GM23338 (cell line): Measurements from ENCODE around the gene GLMP. TPM values are rescaled to one million over a fixed set of nuclear protein-coding genes. Genes with fewer than 3 reads are reported as not detected.

ENCODE experiments used
- EZH2 ChIP-seq: fragments of 200-600 bp; sonication (generic); IDR thresholded peaks from one replicate; pipeline ENCODE4 v1.8.0; 2017; ENCODE audit warnings: antibody characterized with exemption, mild to moderate bottlenecking, low read depth; ENCODE audit not compliant: unreplicated experiment
- JUNB ChIP-seq: IDR thresholded peaks from one replicate; pipeline ENCODE4 v1.6.1; 2016; ENCODE audit warnings: antibody characterized with exemption; ENCODE audit not compliant: unreplicated experiment
- NANOG ChIP-seq: IDR thresholded peaks from 2 replicates; pipeline ENCODE4 v1.6.1; 2016; ENCODE audit warnings: antibody characterized with exemption, borderline replicate concordance
- POLR2AphosphoS5 ChIP-seq: IDR thresholded peaks from 2 replicates; pipeline ENCODE4 v1.6.1; 2016; ENCODE audit warnings: antibody characterized with exemption, low read depth
- REST ChIP-seq: IDR thresholded peaks from one replicate; pipeline ENCODE4 v1.6.1; 2018; ENCODE audit warnings: antibody characterized with exemption; ENCODE audit not compliant: unreplicated experiment
- ZNF114 ChIP-seq: fragments of 250-450 bp; sonication (Bioruptor Pico); IDR thresholded peaks from 2 replicates; pipeline ENCODE4 v1.5.0; 2020; ENCODE audit warnings: mild to moderate bottlenecking, moderate library complexity
- ZNF331 ChIP-seq: fragments of 250-450 bp; sonication (Bioruptor Pico); IDR thresholded peaks from 2 replicates; pipeline ENCODE4 v1.5.0; 2020; ENCODE audit warnings: low read depth, mild to moderate bottlenecking, moderate library complexity
- ZNF462 ChIP-seq: fragments of 250-450 bp; sonication (Bioruptor Pico); IDR thresholded peaks from 2 replicates; pipeline ENCODE4 v1.5.0; 2020; ENCODE audit warnings: mild to moderate bottlenecking, moderate library complexity
- polyA plus RNA-seq: library from polyadenylated mRNA; unstranded; fragments of >200 nt; fragmentation: Nextera tagmentation; extraction: Ambion mirVana; gene quantifications from 2 replicates; pipeline ENCODE4 v1.2.1, GENCODE V29; 2016
- total RNA-seq: library from RNA; depleted of rRNA; stranded (reverse); fragments of >200 nt; shearing (Covaris generic); gene quantifications from 2 replicates; pipeline ENCODE4 v1.2.3, GENCODE V29; 2014

GLMP gene
- total and polyA plus RNA-seq, 2 experiments from 2014 or later = 33.6 to 41.9 TPM

GRCh38 chr1:156338180-156338976 is 42.9 kb upstream of the GLMP start, which contains the start of the genes CCT3 and TSACC (continued):
- TF ChIP-seq REST = peak; percentile 10
- no peak for TF ChIP-seq NANOG
- no peak for TF ChIP-seq ZNF331
- no peak for TF ChIP-seq ZNF114 (CRISPR knock-in tag)
- TF ChIP-seq EZH2 = no peak
- no peak for TF ChIP-seq ZNF462 (CRISPR knock-in tag)
- TF ChIP-seq POLR2AphosphoS5 = peak; percentile 89
- TF ChIP-seq JUNB = no peak
